Endothelial cell of umbilical vein (primary cell): Measurements from ENCODE around the gene IL9R. TPM values are rescaled to one million over a fixed set of nuclear protein-coding genes. Genes with fewer than 3 reads are reported as not detected.
"Not testable (repeated sequence)": the region's sequence is repeated elsewhere in the genome, so short reads cannot be mapped to it uniquely, and the experiment has no call there.

Experiments
- BruUV-seq: library from RNA; stranded (reverse); fragments of 400-500 nt; replicated peaks from 2 replicates; lab custom pipeline; 2021; lab: Mats Ljungman, UMichigan
- CTCF ChIA-PET: fragments of 300-600, 350-600 bp; sonication (Branson Sonifier 250); formaldehyde crosslinking; loops from one replicate; lab custom pipeline; 2021; ENCODE audit warnings: antibody characterized with exemption, inconsistent platforms; lab: Charles Lee
- POLR2A ChIA-PET: fragments of 300-600, 350-600 bp; sonication (Branson Sonifier 250); formaldehyde crosslinking; loops from one replicate; lab custom pipeline; 2021; ENCODE audit warnings: antibody characterized with exemption, inconsistent platforms; lab: Charles Lee
- DNase-seq: peaks from one replicate; pipeline ENCODE4 v3.0.0-alpha.2; 2011; ENCODE audit warnings: low read depth, low spot score
- FAIRE-seq: peaks from 2 replicates; lab custom pipeline; 2011; peaks lifted over from hg19 to GRCh38; lab: Jason Lieb, UNC
- H2AFZ ChIP-seq: 2 replicates; pipeline ENCODE4 v1.6.0; 2012; ENCODE audit warnings: low read depth, low read length, control low read depth, inconsistent platforms
- H3K27ac ChIP-seq: 2 replicates; pipeline ENCODE4 v1.5.1; 2011; ENCODE audit warnings: low read depth, mild to moderate bottlenecking, control low read depth, low read length, moderate library complexity; ENCODE audit not compliant: insufficient read depth
- H3K27me3 ChIP-seq, 2 experiments: 2 replicates each; pipeline versions ENCODE4 v1.6.0 to v1.6.1; 2011; ENCODE audit warnings: low read length in 2 of 2, mixed read lengths in 1 of 2; ENCODE audit not compliant: control insufficient read depth in 2 of 2, insufficient read depth in 2 of 2
- H3K36me3 ChIP-seq, 2 experiments: 2 replicates in 1 of 2; 3 replicates in 1 of 2; pipeline ENCODE4 v1.5.1; 2011; ENCODE audit warnings: low read length in 2 of 2, mild to moderate bottlenecking in 1 of 2, moderate library complexity in 1 of 2; ENCODE audit not compliant: control insufficient read depth in 2 of 2, insufficient read depth in 2 of 2; ENCODE audit errors: extremely low read depth in 1 of 2
- H3K4me1 ChIP-seq: 3 replicates; pipeline ENCODE4 v1.5.1; 2011; ENCODE audit warnings: mild to moderate bottlenecking, low read length; ENCODE audit not compliant: control insufficient read depth, insufficient read depth; ENCODE audit errors: extremely low read depth
- H3K4me2 ChIP-seq: 2 replicates; pipeline ENCODE4 v1.6.1; 2011; ENCODE audit warnings: low read length, control low read depth, mixed read lengths; ENCODE audit not compliant: insufficient read depth
- H3K4me3 ChIP-seq, 3 experiments: fragments of 200-600 bp in 1 of 3; sonication (generic), shearing (Covaris generic) in 1 of 3; replicated peaks in 1 of 3; 2 replicates each; pipeline ENCODE4 v1.5.1; 2011 to 2016; ENCODE audit warnings: control low read depth in 3 of 3, low read length in 3 of 3, mild to moderate bottlenecking in 2 of 3, inconsistent platforms in 1 of 3, low read depth in 1 of 3, moderate library complexity in 1 of 3; ENCODE audit not compliant: insufficient read depth in 1 of 3
- H3K79me2 ChIP-seq: 2 replicates; pipeline ENCODE4 v1.6.0; 2012; ENCODE audit warnings: low read length, inconsistent platforms; ENCODE audit not compliant: control insufficient read depth, insufficient read depth
- H3K9ac ChIP-seq: replicated peaks from 2 replicates; pipeline ENCODE3; 2011; ENCODE audit warnings: low read length, control low read depth; ENCODE audit not compliant: insufficient read depth; ENCODE audit errors: extremely low read depth
- H3K9me1 ChIP-seq: replicated peaks from 3 replicates; pipeline ENCODE4 v1.6.0; 2011; ENCODE audit warnings: mild to moderate bottlenecking, low read length; ENCODE audit not compliant: control insufficient read depth, insufficient read depth; ENCODE audit errors: extremely low read depth
- H3K9me3 ChIP-seq: replicated peaks from 2 replicates; pipeline ENCODE4 v1.5.1; 2012; ENCODE audit warnings: low read length, inconsistent platforms; ENCODE audit not compliant: control insufficient read depth, insufficient read depth
- H4K20me1 ChIP-seq: replicated peaks from 2 replicates; pipeline ENCODE3; 2011; ENCODE audit warnings: mild to moderate bottlenecking, low read length; ENCODE audit not compliant: control insufficient read depth, insufficient read depth; ENCODE audit errors: extremely low read depth
- FOS ChIP-seq: IDR thresholded peaks from 2 replicates; pipeline ENCODE4 v1.6.1; 2011; ENCODE audit warnings: mild to moderate bottlenecking, low read length, moderate library complexity, borderline replicate concordance; ENCODE audit not compliant: insufficient read depth
- GATA2 ChIP-seq: IDR thresholded peaks from 2 replicates; pipeline ENCODE4 v1.7.0; 2011; ENCODE audit warnings: low read depth, mild to moderate bottlenecking, moderate library complexity, mixed read lengths, low read length; ENCODE audit not compliant: insufficient read length, insufficient read depth
- JUN ChIP-seq: IDR thresholded peaks from 2 replicates; pipeline ENCODE4 v1.6.1; 2011; ENCODE audit warnings: borderline replicate concordance, low read depth; ENCODE audit not compliant: insufficient read length, insufficient read depth
- MYC ChIP-seq: IDR thresholded peaks from one replicate; pipeline ENCODE4 v1.6.1; 2011; ENCODE audit warnings: mild to moderate bottlenecking, low read depth, low read length
- POLR2A ChIP-seq: IDR thresholded peaks from 2 replicates; pipeline ENCODE4 v1.6.1; 2012; ENCODE audit warnings: low read depth, mild to moderate bottlenecking, control low read depth, low read length
- dilution Hi-C: fragments of 300-500 bp; cut with MboI; formaldehyde crosslinking; loops from one replicate; pipeline ENCODE4 v1.15.0; 2019; ENCODE audit warnings: low sequenced_read_pairs; ENCODE audit not compliant: extremely low pct_ligation_motif_present
- intact Hi-C: fragments of 100-400 bp; cut with micrococcal nuclease; formaldehyde crosslinking; loops from one replicate; pipeline ENCODE4 v1.10.0; 2022
- polyA plus RNA-seq, 4 experiments: library from polyadenylated mRNA; depleted of rRNA in 3 of 4; stranded (reverse) in 3 of 4; unstranded in 1 of 4; fragments of >200 nt; gene quantifications; 2 replicates each; pipeline versions ENCODE4 v1.2.1 to v1.2.3, GENCODE V29; 2011 to 2012; ENCODE audit warnings: missing spikeins in 1 of 4
- total RNA-seq: library from RNA; stranded (reverse); gene quantifications from 2 replicates; pipeline ENCODE4 v1.2.3, GENCODE V29; 2021
- TF ChIP-seq, protein P1 (sequence below), 2 donors: IDR thresholded peaks; 1 replicate in 1 of 2; 2 replicates in 1 of 2; pipeline ENCODE4 v1.5.1; 2011; ENCODE audit warnings: low read length in 2 of 2, mild to moderate bottlenecking in 2 of 2, moderate library complexity in 2 of 2, control low read depth in 1 of 2, inconsistent platforms in 1 of 2, low read depth in 1 of 2; ENCODE audit not compliant: insufficient read depth in 1 of 2; ENCODE audit errors: extremely low read depth in 1 of 2
- TF ChIP-seq, protein P2 (sequence below): IDR thresholded peaks from 2 replicates; pipeline ENCODE4 v1.6.1; 2011; ENCODE audit not compliant: insufficient read depth, insufficient read length

Gene IL9R
- total and polyA plus RNA-seq, 2 donors (not counting 3 experiments of a cell fraction or from before 2014, with no cell fraction given) = not detected

DNA sequence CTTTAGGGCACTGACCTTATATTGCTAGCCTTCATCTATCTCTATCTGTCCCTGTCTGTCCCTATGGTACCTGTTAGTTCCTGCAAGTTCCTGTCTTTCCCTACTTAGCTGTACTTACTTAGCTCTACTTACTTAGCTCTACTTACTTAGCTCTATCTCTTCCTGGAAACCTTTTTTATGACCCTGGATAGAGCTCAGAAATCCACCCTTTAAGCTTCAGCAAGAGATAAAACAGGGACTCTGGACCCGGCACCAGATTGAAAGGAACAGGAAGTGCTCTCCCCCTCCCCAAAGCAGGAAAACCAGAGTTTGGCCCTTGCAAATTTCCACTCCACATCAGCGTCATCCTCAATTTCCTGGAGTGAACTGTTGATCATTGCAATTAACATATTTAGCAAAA is 12.3 kb upstream of the IL9R start:
- Histone ChIP-seq H3K4me2 (no peak overlapping the region), H3K9me3 (no peaks in the 10 kb centered on the region), H3K9ac (no peak overlapping the region), H3K27me3 (no peaks in the 10 kb centered on the region), H3K4me1 (no peaks in the 10 kb centered on the region), H3K79me2 (no peaks in the 10 kb centered on the region), H3K4me3 (no peak overlapping the region), H3K9me1 (no peaks in the 10 kb centered on the region), H3K36me3 (no peaks in the 10 kb centered on the region), H3K27ac (no peak overlapping the region), H4K20me1 (no peaks in the 10 kb centered on the region), H2AFZ (no peak overlapping the region)
- dilution Hi-C loops (no loop called here), intact Hi-C loops (no loop called here)
- TF ChIP-seq, protein P1, sequence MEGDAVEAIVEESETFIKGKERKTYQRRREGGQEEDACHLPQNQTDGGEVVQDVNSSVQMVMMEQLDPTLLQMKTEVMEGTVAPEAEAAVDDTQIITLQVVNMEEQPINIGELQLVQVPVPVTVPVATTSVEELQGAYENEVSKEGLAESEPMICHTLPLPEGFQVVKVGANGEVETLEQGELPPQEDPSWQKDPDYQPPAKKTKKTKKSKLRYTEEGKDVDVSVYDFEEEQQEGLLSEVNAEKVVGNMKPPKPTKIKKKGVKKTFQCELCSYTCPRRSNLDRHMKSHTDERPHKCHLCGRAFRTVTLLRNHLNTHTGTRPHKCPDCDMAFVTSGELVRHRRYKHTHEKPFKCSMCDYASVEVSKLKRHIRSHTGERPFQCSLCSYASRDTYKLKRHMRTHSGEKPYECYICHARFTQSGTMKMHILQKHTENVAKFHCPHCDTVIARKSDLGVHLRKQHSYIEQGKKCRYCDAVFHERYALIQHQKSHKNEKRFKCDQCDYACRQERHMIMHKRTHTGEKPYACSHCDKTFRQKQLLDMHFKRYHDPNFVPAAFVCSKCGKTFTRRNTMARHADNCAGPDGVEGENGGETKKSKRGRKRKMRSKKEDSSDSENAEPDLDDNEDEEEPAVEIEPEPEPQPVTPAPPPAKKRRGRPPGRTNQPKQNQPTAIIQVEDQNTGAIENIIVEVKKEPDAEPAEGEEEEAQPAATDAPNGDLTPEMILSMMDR (IDR thresholded peaks at IDR 0.05; ENCODE audit: extremely low read depth in 1 of 2, insufficient read depth in 1 of 2, low read depth in 1 of 2, low read length in 2 of 2) = no peak
- TF ChIP-seq POLR2A (no peak), MYC (no peak), JUN (no peak), FOS (no peak), GATA2 (no peak)
- TF ChIP-seq, protein P2, sequence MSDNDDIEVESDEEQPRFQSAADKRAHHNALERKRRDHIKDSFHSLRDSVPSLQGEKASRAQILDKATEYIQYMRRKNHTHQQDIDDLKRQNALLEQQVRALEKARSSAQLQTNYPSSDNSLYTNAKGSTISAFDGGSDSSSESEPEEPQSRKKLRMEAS = no peak
- ChIA-PET CTCF (no interaction called here), POLR2A (no interaction called here)
- no TSS peak for BruUV-seq
- DNase-seq (no peak), FAIRE-seq (no peak)

DNA sequence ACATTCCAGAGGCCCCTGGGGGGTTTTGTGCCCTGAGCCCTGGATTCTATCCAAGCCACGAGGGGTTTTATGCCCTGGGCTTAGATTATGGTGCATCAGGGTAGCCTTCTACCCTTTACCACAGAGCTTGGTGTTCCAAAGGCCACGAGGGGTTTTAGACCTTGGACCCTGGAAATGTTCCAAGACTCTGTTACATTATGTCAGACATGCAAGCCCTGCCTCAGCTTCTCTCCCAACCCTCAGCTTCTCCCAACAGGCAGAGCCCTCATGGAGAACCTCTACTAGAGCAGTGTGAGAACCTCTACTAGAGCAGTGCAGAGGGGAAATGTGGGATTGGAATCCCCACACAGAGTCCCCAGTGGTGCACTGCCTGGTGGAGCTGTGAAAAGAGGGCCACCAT is 10.5 kb upstream of the IL9R start:
- intact Hi-C loops, DNase-seq, H3K79me2 ChIP-seq, H3K27ac ChIP-seq, H3K9me1 ChIP-seq, CTCF ChIA-PET, H3K9me3 ChIP-seq, BruUV-seq, dilution Hi-C loops, H3K4me3 ChIP-seq, H3K4me2 ChIP-seq, POLR2A ChIA-PET, H3K27me3 ChIP-seq, H3K4me1 ChIP-seq, H2AFZ ChIP-seq, H3K9ac ChIP-seq, H3K36me3 ChIP-seq, H4K20me1 ChIP-seq, FAIRE-seq: not testable (repeated sequence)
